ENCODE data around the gene ASF1A.
"Not testable (repeated sequence)": the region's sequence is repeated elsewhere in the genome, so short reads cannot be mapped to it uniquely, and the experiment has no call there.

The ASF1A gene

DNA sequence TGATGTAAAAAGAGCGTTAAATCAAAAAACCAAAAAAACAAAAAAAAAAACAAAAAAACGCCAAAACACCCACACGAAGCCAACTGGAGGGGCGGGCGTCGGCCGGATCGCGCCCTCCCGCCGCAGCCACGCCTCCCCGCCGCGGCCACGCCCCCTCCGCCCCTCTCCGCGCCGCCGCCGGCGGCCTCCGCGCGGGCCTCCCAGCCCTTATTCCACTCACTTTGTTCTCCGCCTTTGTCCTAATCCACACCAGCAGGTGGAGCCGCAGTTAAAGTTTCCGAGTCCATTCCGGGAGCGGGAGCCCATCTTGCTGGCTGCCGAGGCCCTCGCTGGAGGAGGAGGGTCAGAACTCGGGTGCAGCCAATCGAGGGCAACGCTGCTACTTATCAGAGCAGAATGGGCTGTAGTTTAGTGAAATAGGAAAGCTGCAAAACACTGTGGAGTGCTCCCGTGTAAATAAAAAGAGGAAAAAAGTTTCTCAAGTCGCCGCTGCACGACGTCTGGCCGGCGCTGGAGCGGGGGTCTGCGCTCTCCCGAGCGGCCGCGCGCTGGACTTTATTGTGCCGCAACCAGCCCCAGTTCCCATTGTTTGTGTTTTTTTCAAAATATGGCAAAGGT is at the start of gene ASF1A:
ASF1A (plus strand) TSS at position 346 of the 618 bp plus-strand sequence; CDS start at position 608, 262 bp downstream.
- peak; percentile 99 for DNase-seq (ENCODE audit: low spot score)

GRCh38 chr6:118844915-118845314 is 49.0 kb upstream of the ASF1A start:
- DNase-seq (ENCODE audit: low spot score), result no peak

DNA sequence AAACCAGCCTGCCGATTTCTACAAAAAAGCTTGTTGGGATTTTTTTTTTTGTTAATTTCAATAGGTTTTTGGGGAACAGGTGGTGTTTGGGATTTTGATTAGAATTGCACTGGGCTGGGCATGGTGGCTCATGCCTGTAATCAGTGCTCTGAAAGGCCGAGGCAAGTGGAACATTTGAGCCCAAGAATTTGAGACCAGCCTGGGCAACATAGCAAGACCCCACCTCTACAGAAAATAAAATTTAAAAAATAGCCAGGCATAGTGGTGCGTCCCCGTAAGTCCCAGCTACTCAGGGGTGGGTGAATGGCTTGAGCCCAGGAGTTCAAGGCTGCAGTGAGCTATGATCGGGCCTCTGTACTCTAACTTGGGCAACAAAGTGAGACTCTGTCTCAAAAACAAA is 40.5 kb upstream of the ASF1A start:
- no peak for DNase-seq (ENCODE audit: low spot score)

- DNase-seq (ENCODE audit: low spot score), result no peak
Measured at GRCh38 chr6:118856301-118856700, 37.7 kb upstream of the ASF1A start.

- no peak for DNase-seq (ENCODE audit: low spot score)
Measured at GRCh38 chr6:118859517-118860064, 34.4 kb upstream of the ASF1A start.

DNA sequence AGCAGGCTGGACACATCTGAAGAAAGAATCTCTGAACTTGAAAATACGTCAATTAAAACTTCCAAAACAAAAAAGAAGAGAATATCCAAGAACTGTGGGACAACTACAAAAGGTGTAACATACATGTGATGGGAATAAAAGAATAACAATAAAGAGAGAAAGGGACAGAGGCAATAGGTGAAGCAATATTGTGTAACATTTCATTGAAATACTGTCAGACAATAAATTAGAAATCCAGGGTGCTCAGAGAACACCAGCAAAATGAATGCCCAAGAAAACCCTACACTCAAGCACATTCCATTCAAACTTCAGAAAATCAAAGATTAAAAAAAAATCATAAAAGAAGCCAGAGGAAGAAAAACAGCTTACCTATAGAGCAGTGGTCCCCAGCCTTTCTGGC is 33.6 kb upstream of the ASF1A start:
- no peak for DNase-seq (ENCODE audit: low spot score)

- DNase-seq (ENCODE audit: low spot score), result no peak
Measured at GRCh38 chr6:118860880-118861279, 33.1 kb upstream of the ASF1A start.

DNA sequence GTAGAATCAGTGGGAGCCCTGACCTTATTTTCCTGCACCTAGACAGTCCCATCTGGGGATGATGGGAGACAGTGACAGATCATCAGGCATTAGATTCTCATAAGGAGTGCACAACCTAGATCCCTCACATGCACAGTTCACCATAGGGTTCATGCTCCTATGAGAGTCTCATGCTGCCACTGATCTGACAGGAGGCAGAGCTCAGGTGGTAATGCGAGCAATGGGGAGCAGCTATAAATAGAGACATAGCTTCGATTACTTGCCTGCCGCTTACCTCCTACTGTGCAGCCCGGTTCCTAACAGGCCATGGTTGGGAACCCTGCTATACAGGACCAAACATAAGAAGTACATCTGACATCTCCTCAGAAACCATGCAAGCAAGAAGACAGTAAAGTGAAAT is 31.5 kb upstream of the ASF1A start:
- no peak for DNase-seq (ENCODE audit: low spot score)

DNA sequence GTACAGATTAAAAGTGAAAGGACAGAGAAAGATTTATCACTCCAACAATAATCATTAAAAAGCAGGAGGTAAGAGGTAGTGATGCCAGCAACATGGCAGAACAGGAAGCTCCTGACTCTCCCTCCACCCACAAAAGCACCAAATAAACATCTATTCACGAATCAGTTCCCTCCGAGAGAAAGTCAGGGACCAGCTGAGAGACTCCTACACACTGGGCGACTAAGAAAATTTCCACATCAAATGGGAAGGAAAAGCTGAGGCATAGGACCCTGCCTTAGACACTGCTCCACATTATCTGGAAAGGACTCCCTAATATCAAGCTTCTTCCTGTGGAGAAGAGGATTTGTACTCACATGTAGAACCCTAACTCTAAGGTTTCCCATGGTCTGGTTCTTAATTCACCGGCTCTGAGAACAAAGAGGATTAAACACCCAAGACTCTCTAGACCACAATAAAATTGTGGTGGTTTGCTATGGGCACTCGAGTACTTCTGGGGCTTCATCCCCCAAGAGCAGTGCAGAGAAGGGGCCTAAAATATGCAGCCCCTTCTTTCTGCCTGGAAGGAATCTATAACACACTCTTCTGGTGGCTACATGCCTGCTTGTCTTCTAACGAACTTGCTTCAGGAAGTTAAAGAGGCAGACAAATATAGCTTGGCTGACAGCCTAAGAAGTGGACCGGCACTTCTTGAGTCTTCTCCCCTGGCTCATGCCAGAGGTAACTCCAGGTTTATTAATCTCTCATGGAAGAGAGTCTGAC is 29.4 kb upstream of the ASF1A start:
- DNase-seq (ENCODE audit: low spot score), result no peak

DNA sequence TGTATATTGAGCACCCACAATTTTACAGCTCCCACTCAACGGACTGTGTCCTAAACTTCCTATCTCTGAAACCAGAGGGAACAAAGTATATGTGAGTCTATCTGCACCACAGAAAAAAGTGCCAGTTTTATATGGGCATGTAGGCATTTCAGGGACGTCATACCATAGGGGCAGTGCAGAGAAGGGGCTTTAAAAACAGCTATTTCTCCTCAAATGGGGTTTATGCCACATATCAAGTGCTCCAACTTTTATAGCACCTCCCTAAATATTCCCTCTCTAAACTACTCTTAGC is 28.9 kb upstream of the ASF1A start:
- DNase-seq (ENCODE audit: low spot score), result no peak

DNA sequence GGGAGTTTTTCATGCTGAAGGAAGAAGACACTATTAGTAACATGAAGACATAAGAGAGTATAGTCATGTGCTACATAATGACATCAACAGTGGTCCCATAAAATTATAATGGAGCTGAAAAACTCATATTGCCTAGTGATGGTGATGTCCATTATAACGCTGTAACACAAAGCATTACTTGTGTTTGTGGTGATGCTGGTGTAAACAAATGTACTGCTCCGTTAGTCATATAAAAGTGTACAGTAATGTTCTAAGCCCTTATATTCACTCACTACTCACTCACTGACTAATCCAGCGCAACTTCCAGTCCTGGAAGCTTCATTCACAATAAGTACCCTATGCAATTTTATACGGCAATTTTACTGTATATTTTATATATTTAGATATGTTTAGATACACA is 26.8 kb upstream of the ASF1A start:
- DNase-seq (ENCODE audit: low spot score), result no peak

- not testable (repeated sequence) for DNase-seq (ENCODE audit: low spot score)
Measured at GRCh38 chr6:118868901-118869300, 25.1 kb upstream of the ASF1A start.

DNA sequence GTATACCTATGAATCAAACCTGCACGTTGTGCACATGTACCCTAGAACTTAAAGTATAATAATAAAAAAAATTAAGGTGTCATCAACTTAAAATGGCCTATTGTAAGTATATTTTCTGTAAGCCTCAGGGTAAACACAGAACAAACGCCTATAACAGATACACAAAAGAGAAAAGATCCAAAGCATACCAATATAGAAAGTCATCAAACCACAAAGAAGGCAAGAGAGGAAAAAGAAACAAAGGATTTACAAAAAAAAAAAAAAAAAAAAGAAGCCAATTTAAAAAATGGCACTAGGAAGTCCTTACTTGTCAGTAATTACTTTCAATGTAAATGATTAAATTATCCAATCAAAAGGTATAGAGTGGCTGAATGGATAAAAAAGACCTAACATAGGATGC is 24.6 kb upstream of the ASF1A start:
- DNase-seq (ENCODE audit: low spot score), result no peak

- no peak for DNase-seq (ENCODE audit: low spot score)
Measured at GRCh38 chr6:118869894-118870589, 23.9 kb upstream of the ASF1A start.

DNA sequence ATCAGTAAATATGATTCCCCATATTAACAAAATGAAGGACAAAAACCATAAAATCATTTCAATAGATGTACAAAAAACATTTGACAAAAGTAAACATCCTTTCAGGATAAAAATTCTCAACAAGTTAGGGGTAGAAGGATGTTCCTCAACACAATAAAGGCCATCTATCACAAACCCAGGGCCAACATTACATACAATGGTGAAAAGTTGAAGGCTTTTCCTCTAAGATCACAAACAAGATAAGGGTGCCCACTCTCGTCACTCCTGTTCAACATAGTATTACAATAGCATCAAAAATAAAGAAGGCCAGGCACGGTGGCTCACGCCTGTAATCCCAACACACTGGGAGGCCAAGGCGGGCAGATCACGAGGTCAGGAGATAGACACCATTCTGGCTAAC is 22.6 kb upstream of the ASF1A start:
- DNase-seq (ENCODE audit: low spot score), result no peak

- no peak for DNase-seq (ENCODE audit: low spot score)
Measured at GRCh38 chr6:118872318-118872717, 21.6 kb upstream of the ASF1A start.

- DNase-seq (ENCODE audit: low spot score), result no peak
Measured at GRCh38 chr6:118872726-118873125, 21.2 kb upstream of the ASF1A start.

GRCh38 chr6:118873239-118873638 is 20.7 kb upstream of the ASF1A start:
- no peak for DNase-seq (ENCODE audit: low spot score)

DNA sequence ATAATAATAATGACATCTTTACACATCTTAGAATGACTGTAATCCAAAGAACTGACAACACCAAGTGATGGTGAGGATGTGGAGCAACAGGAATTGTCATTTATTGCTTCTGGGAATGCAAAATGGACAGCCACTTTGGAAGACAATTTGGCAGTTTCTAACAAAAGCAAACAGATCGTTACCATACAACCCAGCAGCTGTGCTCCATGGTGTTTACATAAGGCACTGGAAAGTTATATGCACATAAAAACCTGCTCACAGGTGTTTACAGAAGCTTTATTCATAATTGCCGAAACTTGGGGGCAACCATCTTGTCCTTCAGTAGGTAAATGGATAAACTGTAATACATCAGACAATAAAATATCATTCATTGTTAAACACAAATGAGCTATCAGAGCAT is 18.3 kb upstream of the ASF1A start:
- DNase-seq (ENCODE audit: low spot score), result no peak

DNA sequence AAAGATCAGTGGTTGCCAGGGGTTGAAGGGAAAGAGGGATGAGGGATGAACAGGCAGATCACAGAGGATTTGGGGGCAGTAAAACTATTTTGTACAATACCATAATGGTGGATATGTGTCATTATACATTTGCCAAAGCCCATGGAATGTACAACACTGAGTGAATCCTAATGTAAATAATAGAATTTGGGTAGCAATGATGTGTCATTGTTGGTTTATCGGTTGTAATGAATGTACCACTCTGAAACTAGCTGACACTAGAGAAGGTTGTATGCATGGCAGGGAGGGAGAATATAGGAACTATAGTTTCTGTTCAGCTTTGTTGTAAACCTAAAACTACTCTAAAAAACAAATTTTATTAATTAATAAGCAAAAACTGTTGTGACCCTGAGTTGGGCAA is 17.8 kb upstream of the ASF1A start:
- no peak for DNase-seq (ENCODE audit: low spot score)

DNA sequence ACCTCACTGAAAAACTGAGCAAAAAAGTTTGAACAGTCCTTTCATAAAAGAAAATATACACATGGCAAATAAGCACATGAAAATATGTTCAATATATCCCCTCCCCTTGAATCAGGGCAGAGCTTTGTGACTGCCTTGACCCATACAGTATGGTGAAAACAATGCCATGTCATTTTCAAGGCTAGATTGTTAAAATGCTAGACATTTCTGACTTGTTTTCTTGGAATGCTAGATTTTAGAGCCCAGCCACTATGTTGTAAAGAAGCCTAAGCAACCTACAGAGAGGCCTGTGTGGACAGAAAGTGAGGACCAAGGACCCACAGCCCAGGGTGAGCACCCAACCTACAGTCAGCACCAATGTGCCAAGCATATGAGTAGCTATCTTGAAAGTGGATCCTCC is 17.1 kb upstream of the ASF1A start:
- no peak for DNase-seq (ENCODE audit: low spot score)

GRCh38 chr6:118877806-118878205 is 16.1 kb upstream of the ASF1A start:
- DNase-seq (ENCODE audit: low spot score), result no peak

All from pons (tissue), 1 donor.